Ascending aorta (tissue), 2 donors: ENCODE measurements around the gene LOC128125822.

Experiments
- DNase-seq, 2 donors: peaks; one replicate each; pipeline ENCODE4 v3.0.0-alpha.2; 2019; ENCODE audit warnings: low spot score in 2 of 2
- H3K27ac ChIP-seq, 2 donors: fragments of 200-600 bp; sonication (generic); one replicate each; pipeline ENCODE4 v1.5.1; 2016 to 2017; ENCODE audit warnings: mild to moderate bottlenecking in 1 of 2
- H3K27me3 ChIP-seq: fragments of 200-600 bp; sonication (generic); one replicate; pipeline ENCODE4 v1.5.1; 2017
- H3K36me3 ChIP-seq, 2 donors: fragments of 200-600 bp; sonication (generic); one replicate each; pipeline ENCODE4 v1.5.1; 2016
- H3K4me1 ChIP-seq, 2 donors: fragments of 200-600 bp; sonication (generic); one replicate each; pipeline ENCODE4 v1.5.1; 2016 to 2017; ENCODE audit warnings: mild to moderate bottlenecking in 1 of 2
- H3K4me3 ChIP-seq, 2 donors: fragments of 200-600 bp; sonication (generic); one replicate each; pipeline ENCODE4 v1.5.1; 2016 to 2017; ENCODE audit warnings: mild to moderate bottlenecking in 1 of 2
- H3K9me3 ChIP-seq, 2 donors: fragments of 200-600 bp; sonication (generic); one replicate each; pipeline ENCODE4 v1.5.1; 2016
- CTCF ChIP-seq, 3 experiments: fragments of 200-600 bp in 2 of 3; fragments of 450-650 bp in 1 of 3; sonication (generic) in 2 of 3; IDR thresholded peaks; one replicate each; pipeline ENCODE4 v1.5.1; 2016 to 2019; ENCODE audit warnings: antibody characterized with exemption in 3 of 3, mild to moderate bottlenecking in 1 of 3, moderate library complexity in 1 of 3
- intact Hi-C: fragments of 100-400 bp; cut with DNase I; formaldehyde crosslinking; loops from one replicate; pipeline ENCODE4 v1.15.1; 2023

The LOC128125822 gene

GRCh38 chr6:63533952-63534351, 38.3 kb upstream of the LOC128125822 start:
- no peak overlapping the region for H3K27ac ChIP-seq
- H3K27me3 ChIP-seq: no peaks in the 10 kb centered on the region
- H3K4me1 ChIP-seq: no peaks in the 10 kb centered on the region
- DNase-seq: no peak
- no peak overlapping the region for H3K4me3 ChIP-seq
- TF ChIP-seq CTCF (IDR thresholded peaks at IDR 0.05): no peak
- H3K9me3 ChIP-seq: no peaks in the 10 kb centered on the region
- no peaks in the 10 kb centered on the region for H3K36me3 ChIP-seq
- intact Hi-C loops: no loop called here

DNA sequence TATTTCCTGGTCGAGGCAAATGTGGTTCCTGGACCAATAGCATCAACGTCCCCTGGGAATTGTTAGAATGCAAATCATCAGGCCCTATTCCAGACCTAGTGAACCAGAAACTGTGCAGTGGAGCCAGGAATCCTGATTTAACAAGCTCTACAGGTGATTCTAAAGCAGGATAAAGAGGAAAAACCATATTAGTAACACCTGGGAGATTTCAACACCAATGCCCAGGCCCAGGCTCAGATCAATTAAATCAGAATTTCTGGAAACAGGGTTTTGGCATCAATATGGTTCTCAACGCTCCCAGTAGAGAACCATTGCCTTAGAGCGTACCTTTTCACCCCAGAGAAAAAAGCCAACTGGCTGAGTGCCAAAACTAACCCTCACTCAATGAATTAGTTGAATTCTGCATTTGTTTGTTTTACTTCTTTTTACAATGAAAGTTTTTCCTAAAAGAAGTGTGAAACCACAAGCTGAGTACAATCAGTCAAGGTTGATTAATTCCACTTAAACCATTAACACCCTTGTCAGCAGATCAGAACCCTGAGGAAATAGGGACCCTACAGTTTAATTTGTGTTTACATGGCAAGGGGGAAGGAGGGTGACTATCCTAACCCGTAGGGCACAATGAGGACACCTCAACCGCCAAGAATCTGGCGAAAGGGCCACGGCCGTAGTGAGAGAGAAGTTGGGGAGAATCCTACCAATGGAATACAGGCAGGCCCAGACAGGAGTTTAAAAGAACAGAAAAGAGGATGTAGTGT, 34.9 kb upstream of the LOC128125822 start:
- intact Hi-C loops: no loop called here

DNA sequence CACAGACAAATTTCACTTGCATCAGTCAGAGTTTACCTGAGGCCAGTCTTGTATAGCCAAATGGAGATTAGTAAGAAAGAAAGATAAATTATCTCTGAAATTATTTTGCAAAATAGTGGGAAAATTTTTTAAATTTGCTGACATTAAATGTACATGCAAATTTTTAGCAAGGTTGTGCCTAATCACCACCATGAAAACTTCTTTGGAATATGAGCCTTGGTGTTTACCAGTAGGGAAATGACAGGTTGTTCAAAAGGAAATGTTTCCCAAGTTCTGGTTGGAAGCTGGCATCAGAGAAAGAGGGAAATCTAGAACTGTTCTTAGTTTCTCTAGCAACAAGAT, 34.4 kb upstream of the LOC128125822 start:
- Histone ChIP-seq H3K4me3 (no peak overlapping the region), H3K27ac (no peak overlapping the region), H3K27me3 (no peaks in the 10 kb centered on the region), H3K4me1 (no peaks in the 10 kb centered on the region), H3K36me3 (no peaks in the 10 kb centered on the region), H3K9me3 (no peaks in the 10 kb centered on the region)
- no peak for DNase-seq
- no peak for TF ChIP-seq CTCF (IDR thresholded peaks at IDR 0.05)
- intact Hi-C loops: no loop called here

More for the DNA sequence above, 34.9 kb upstream of the LOC128125822 start:
- TF ChIP-seq CTCF (IDR thresholded peaks at IDR 0.05): no peak
- no peaks in the 10 kb centered on the region for H3K36me3 ChIP-seq
- no peak overlapping the region for H3K27ac ChIP-seq
- no peaks in the 10 kb centered on the region for H3K9me3 ChIP-seq
- H3K4me3 ChIP-seq: no peak overlapping the region
- no peak for DNase-seq
- H3K4me1 ChIP-seq: no peaks in the 10 kb centered on the region
- H3K27me3 ChIP-seq: no peaks in the 10 kb centered on the region

DNA sequence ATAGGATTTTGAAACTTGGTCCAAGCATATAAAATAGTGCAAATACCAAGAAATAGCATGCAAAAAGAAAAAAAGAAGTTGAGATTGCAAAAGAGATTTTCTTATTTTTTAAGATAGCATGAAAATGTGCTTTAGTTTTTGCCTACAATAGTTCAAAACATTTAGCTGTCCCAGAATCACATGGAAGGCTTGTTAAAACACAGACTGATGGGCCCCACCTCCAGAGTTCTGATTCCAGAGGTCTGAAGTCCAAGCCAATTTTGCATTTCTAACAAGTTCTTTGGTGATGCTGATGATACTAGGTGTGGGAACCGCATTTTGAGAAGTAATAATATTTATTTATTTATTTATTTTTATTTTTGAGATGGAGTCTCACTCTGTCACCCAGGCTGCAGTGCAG, 33.7 kb upstream of the LOC128125822 start:
- H3K27me3 ChIP-seq: no peaks in the 10 kb centered on the region
- intact Hi-C loops: no loop called here
- no peak for TF ChIP-seq CTCF (IDR thresholded peaks at IDR 0.05)
- no peak for DNase-seq
- H3K36me3 ChIP-seq: no peaks in the 10 kb centered on the region
- no peaks in the 10 kb centered on the region for H3K4me1 ChIP-seq
- no peak overlapping the region for H3K27ac ChIP-seq
- H3K4me3 ChIP-seq: no peak overlapping the region
- no peaks in the 10 kb centered on the region for H3K9me3 ChIP-seq

DNA sequence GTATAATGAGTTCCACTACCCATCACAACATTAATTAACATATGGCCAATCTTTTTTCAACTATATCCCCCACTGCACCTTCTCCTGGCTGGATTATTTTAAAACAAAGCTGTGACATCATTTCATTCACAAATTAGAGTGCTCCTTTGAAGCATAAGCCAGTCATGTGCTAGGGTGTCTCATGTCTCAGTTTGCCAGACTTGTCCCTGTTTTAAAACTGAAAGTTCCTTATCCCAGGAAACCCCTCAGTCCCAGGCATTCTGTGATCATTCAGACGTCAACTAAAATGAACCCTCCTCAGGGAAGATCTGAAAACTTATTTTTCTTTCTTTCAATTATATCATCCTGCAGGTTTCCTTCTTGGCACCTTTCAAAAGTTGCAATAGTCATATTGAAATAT, 29.3 kb upstream of the LOC128125822 start:
- Histone ChIP-seq H3K4me3 (no peak overlapping the region), H3K27me3 (no peaks in the 10 kb centered on the region), H3K36me3 (no peaks in the 10 kb centered on the region), H3K9me3 (no peaks in the 10 kb centered on the region), H3K4me1 (no peaks in the 10 kb centered on the region), H3K27ac (no peak overlapping the region)
- no peak for DNase-seq
- no peak for TF ChIP-seq CTCF (IDR thresholded peaks at IDR 0.05)
- intact Hi-C loops: no loop called here

GRCh38 chr6:63543982-63544381, 28.3 kb upstream of the LOC128125822 start:
- Histone ChIP-seq H3K4me1 (no peaks in the 10 kb centered on the region), H3K4me3 (no peak overlapping the region), H3K36me3 (no peaks in the 10 kb centered on the region), H3K9me3 (no peaks in the 10 kb centered on the region), H3K27ac (no peak overlapping the region), H3K27me3 (no peaks in the 10 kb centered on the region)
- intact Hi-C loops: no loop called here
- no peak for DNase-seq
- TF ChIP-seq CTCF (IDR thresholded peaks at IDR 0.05): no peak
